ES-I3 (cell line): ENCODE measurements around the gene ZC3H12A.

Source experiments
- H3K36me3 ChIP-seq: 2 replicates; pipeline ENCODE4 v1.6.1; 2013; ENCODE audit warnings: mild to moderate bottlenecking, low read length, control low read depth, moderate library complexity; ENCODE audit not compliant: insufficient read depth
- H3K4me1 ChIP-seq: 2 replicates; pipeline ENCODE4 v1.6.1; 2013; ENCODE audit warnings: mild to moderate bottlenecking, control low read depth, low read length; ENCODE audit not compliant: insufficient read depth
- H3K9ac ChIP-seq: 2 replicates; pipeline ENCODE4 v1.6.1; 2013; ENCODE audit warnings: low read depth, mild to moderate bottlenecking, low read length, moderate library complexity
- H3K9me3 ChIP-seq: 2 replicates; pipeline ENCODE4 v1.6.1; 2013; ENCODE audit warnings: mild to moderate bottlenecking, low read length, moderate library complexity; ENCODE audit not compliant: control insufficient read depth, insufficient read depth

Gene ZC3H12A

GRCh38 chr1:37474046-37474696 is at the start of gene ZC3H12A:
Gene ZC3H12A, plus strand, starts transcription at chr1:37474580. Its CDS starts 917 bp downstream, at chr1:37475497.
- H3K36me3 ChIP-seq, result peaks cover 8% of the 10 kb centered on the region
- H3K9me3 ChIP-seq, result no peaks in the 10 kb centered on the region
- H3K9ac ChIP-seq, result peak within 1 kb of the TSS; percentile 56
- peaks cover 57% of the 10 kb centered on the region for H3K4me1 ChIP-seq

GRCh38 chr1:37425221-37425620 is 49.2 kb upstream of the ZC3H12A start:
- Histone ChIP-seq H3K9me3 (no peaks in the 10 kb centered on the region), H3K4me1 (no peaks in the 10 kb centered on the region), H3K36me3 (no peaks in the 10 kb centered on the region), H3K9ac (no peak overlapping the region)

GRCh38 chr1:37429029-37429428 is 45.4 kb upstream of the ZC3H12A start:
- no peaks in the 10 kb centered on the region for H3K36me3 ChIP-seq
- H3K4me1 ChIP-seq, result no peaks in the 10 kb centered on the region
- no peaks in the 10 kb centered on the region for H3K9me3 ChIP-seq
- no peak overlapping the region for H3K9ac ChIP-seq

- Histone ChIP-seq H3K4me1 (no peaks in the 10 kb centered on the region), H3K9ac (no peak overlapping the region), H3K9me3 (no peaks in the 10 kb centered on the region), H3K36me3 (no peaks in the 10 kb centered on the region)
Observed at GRCh38 chr1:37430103-37430985, 44.0 kb upstream of the ZC3H12A start.

- Histone ChIP-seq H3K36me3 (no peaks in the 10 kb centered on the region), H3K9ac (no peak overlapping the region), H3K4me1 (no peaks in the 10 kb centered on the region; the same call in 1 of the 2 replicates), H3K9me3 (no peaks in the 10 kb centered on the region)
Observed at GRCh38 chr1:37432716-37433115, 41.7 kb upstream of the ZC3H12A start.

GRCh38 chr1:37433171-37433570 is 41.2 kb upstream of the ZC3H12A start:
- no peak overlapping the region for H3K9ac ChIP-seq
- no peaks in the 10 kb centered on the region for H3K36me3 ChIP-seq
- H3K9me3 ChIP-seq, result no peaks in the 10 kb centered on the region
- no peaks in the 10 kb centered on the region; the same call in 1 of the 2 replicates for H3K4me1 ChIP-seq

GRCh38 chr1:37434292-37435225 is 39.8 kb upstream of the ZC3H12A start:
- Histone ChIP-seq H3K4me1 (peaks cover 3% of the 10 kb centered on the region; the same call in 1 of the 2 replicates), H3K9me3 (no peaks in the 10 kb centered on the region), H3K9ac (no peak overlapping the region), H3K36me3 (no peaks in the 10 kb centered on the region)

GRCh38 chr1:37437087-37437486 is 37.3 kb upstream of the ZC3H12A start:
- H3K9me3 ChIP-seq, result no peaks in the 10 kb centered on the region

GRCh38 chr1:37438037-37438868 is 36.1 kb upstream of the ZC3H12A start:
- H3K9ac ChIP-seq, result no peak overlapping the region
- no peaks in the 10 kb centered on the region for H3K9me3 ChIP-seq
- H3K4me1 ChIP-seq, result peaks cover 3% of the 10 kb centered on the region; the same call in 1 of the 2 replicates
- H3K36me3 ChIP-seq, result no peaks in the 10 kb centered on the region

More at GRCh38 chr1:37437087-37437486, 37.3 kb upstream of the ZC3H12A start:
- H3K36me3 ChIP-seq, result no peaks in the 10 kb centered on the region
- peaks cover 3% of the 10 kb centered on the region; the same call in 1 of the 2 replicates for H3K4me1 ChIP-seq
- no peak overlapping the region for H3K9ac ChIP-seq

GRCh38 chr1:37438869-37439343 is 35.5 kb upstream of the ZC3H12A start:
- Histone ChIP-seq H3K9me3 (no peaks in the 10 kb centered on the region), H3K9ac (no peak overlapping the region), H3K36me3 (no peaks in the 10 kb centered on the region), H3K4me1 (peaks cover 3% of the 10 kb centered on the region; the same call in 1 of the 2 replicates)

GRCh38 chr1:37439349-37439995 is 34.9 kb upstream of the ZC3H12A start:
- Histone ChIP-seq H3K9ac (no peak overlapping the region), H3K36me3 (no peaks in the 10 kb centered on the region), H3K9me3 (no peaks in the 10 kb centered on the region), H3K4me1 (peaks cover 3% of the 10 kb centered on the region; the same call in 1 of the 2 replicates)

GRCh38 chr1:37441490-37441889 is 32.9 kb upstream of the ZC3H12A start:
- no peak overlapping the region for H3K9ac ChIP-seq
- no peaks in the 10 kb centered on the region for H3K36me3 ChIP-seq
- peaks cover 3% of the 10 kb centered on the region; the same call in 1 of the 2 replicates for H3K4me1 ChIP-seq
- no peaks in the 10 kb centered on the region for H3K9me3 ChIP-seq

GRCh38 chr1:37442139-37442538 is 32.2 kb upstream of the ZC3H12A start:
- Histone ChIP-seq H3K9ac (no peak overlapping the region), H3K36me3 (no peaks in the 10 kb centered on the region), H3K4me1 (peaks cover 3% of the 10 kb centered on the region; the same call in 1 of the 2 replicates), H3K9me3 (no peaks in the 10 kb centered on the region)
